Measurements from ENCODE around the gene MTMR11. TPM values are rescaled to one million over a fixed set of nuclear protein-coding genes. Genes with fewer than 3 reads are reported as not detected.

The MTMR11 gene
- total and polyA plus RNA-seq, 2 of the 13 experiments (the other 11 are each of a cell fraction or from before 2014, with no cell fraction given) = 0.49 to 2.8 TPM

DNA sequence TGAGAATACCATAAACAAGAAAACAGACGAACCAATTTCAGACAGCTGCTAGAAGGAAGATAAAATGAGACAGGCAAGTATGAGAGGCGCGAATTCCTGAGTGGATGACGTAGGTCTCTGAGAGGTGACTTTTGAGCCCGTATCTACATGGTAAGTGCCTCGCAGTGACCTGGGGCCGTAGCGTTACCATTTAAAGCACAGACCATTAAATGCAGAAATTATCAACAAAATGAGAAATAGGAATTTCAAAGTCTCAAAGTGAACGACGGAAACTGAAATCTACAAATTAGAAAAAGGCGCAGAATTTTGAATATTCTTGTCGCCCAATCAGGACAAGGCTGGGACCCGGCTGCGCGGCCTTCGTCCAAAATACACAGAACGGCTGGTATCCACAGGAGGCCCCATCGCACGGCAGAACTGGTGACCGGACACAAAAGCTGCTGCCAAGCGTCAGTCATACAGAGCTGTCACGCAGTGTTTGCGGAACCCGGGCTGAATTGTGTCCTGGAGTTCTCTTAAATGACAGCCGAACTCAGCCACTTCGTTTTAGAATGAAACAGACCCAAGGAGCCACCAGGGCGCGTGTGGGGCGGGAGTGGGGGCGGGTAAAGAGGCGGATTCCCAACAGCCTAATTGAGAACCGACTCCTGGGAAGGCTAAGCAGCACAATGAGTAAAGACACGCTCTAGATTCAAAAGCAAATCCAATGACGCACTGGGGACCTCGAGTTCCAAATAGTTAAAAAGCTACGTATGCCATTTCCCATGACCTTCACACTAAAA is 51.1 kb downstream of the MTMR11 start (continued):
- TF ChIP-seq TEAD2 (CRISPR knock-in tag; IDR thresholded peaks at IDR 0.05) (no peak), ZNF704 (CRISPR knock-in tag; IDR thresholded peaks at IDR 0.05; ENCODE audit: borderline replicate concordance) (no peak), ZBTB1 (CRISPR knock-in tag; IDR thresholded peaks at IDR 0.05; ENCODE audit: borderline replicate concordance) (no peak), FOSL2 (CRISPR knock-in tag; IDR thresholded peaks at IDR 0.05) (no peak), SP4 (CRISPR knock-in tag; IDR thresholded peaks at IDR 0.05) (no peak), SIX1 (CRISPR knock-in tag; IDR thresholded peaks at IDR 0.05; ENCODE audit: borderline replicate concordance) (no peak), ISX (CRISPR knock-in tag; conservative IDR thresholded peaks at IDR 0.05) (no peak; the same call in 1 of the 2 replicates), EED (CRISPR knock-in tag; IDR thresholded peaks at IDR 0.05) (no peak), ZNF281 (CRISPR knock-in tag; IDR thresholded peaks at IDR 0.05; ENCODE audit: borderline replicate concordance) (no peak), HMGXB3 (CRISPR knock-in tag; IDR thresholded peaks at IDR 0.05; ENCODE audit: borderline replicate concordance) (no peak), NR2F1 (CRISPR knock-in tag; IDR thresholded peaks at IDR 0.05) (no peak), TBL1XR1 (IDR thresholded peaks at IDR 0.05; ENCODE audit: borderline replicate concordance, low read length, partially characterized antibody) (no peak), KLF6 (CRISPR knock-in tag; IDR thresholded peaks at IDR 0.05) (no peak), U2AF1 (optimal IDR thresholded peaks at IDR 0.05; ENCODE audit: low read depth, low read length) (no peak), EP300 (IDR thresholded peaks at IDR 0.05; ENCODE audit: low read depth in 2 of 2, low read length in 2 of 2) (peak in 1 of 2 experiments; percentile 8; a peak in 1 of 4 replicates), EP300 (CRISPR knock-in tag; IDR thresholded peaks at IDR 0.05; ENCODE audit: borderline replicate concordance) (no peak; the same call in 1 of the 2 replicates)
- TF ChIP-seq, protein P1, sequence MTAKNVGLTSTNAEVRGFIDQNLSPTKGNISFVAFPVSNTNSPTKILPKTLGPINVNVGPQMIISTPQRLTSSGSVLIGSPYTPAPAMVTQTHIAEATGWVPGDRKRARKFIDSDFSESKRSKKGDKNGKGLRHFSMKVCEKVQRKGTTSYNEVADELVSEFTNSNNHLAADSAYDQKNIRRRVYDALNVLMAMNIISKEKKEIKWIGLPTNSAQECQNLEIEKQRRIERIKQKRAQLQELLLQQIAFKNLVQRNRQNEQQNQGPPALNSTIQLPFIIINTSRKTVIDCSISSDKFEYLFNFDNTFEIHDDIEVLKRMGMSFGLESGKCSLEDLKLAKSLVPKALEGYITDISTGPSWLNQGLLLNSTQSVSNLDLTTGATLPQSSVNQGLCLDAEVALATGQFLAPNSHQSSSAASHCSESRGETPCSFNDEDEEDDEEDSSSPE (CRISPR knock-in tag; IDR thresholded peaks at IDR 0.05) = peak; percentile 73; the same call in 1 of the 2 replicates
